ENCODE data around the gene SMIM28. TPM values are rescaled to one million over a fixed set of nuclear protein-coding genes. Genes with fewer than 3 reads are reported as not detected.

SMIM28 gene
- total and polyA plus RNA-seq, 9 of the 15 experiments (the other 6 are each of a cell fraction or from before 2014, with no cell fraction given), result not detected

DNA sequence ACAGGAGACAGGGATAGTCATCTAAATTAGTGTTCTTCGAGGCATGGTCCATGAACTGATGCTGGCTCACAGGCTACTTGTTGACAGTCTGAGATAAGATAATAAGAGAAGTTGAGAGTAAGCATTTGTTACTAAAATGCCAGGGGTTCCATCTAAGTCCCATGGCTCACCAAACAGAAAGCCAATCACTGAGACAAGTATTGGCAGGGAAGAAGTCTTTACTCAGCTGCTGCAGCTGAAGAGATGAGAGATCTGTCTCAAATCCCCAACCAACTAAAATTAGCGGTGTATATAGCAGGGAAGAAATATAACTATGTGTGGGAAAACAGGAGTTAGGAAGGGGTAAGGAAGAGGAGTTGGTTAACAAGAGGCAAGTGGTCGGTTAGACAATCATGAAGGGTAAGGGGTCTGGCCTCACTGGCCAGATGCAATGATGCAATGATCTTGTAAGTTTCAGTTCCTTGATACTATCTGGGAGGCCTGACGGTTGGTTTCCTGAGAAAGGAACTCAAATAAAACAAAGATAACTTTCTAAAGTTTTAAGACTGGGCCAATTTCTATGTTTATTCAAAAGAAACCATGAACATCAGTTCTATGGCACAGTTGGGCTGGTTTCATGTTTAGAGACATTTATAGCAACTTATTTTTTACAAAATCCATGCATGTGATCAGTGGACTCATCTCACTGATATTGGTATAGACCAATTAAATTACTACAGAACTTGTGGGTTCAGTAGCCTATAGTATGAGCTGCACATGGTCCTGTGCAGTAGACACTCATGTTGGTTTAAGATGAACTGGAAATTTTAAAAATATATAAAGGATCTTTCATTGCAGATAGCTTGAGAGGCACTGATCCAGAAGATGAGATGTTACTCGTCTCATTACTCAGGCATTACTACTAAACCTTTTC lies 16.4 kb downstream of the SMIM28 start (continued):
- TF ChIP-seq ARID1B (IDR thresholded peaks at IDR 0.05) (peak; percentile 44; the same call in 1 of the 2 replicates), HDAC3 (IDR thresholded peaks at IDR 0.05; ENCODE audit: borderline replicate concordance, partially characterized antibody) (no peak), ZNF76 (CRISPR knock-in tag; IDR thresholded peaks at IDR 0.05; ENCODE audit: borderline replicate concordance) (0 out of 2 replicates have a peak, but pooled peaks have one; percentile 50), STAG1 (CRISPR knock-in tag; IDR thresholded peaks at IDR 0.05; ENCODE audit: borderline replicate concordance) (no peak), CHD4 (IDR thresholded peaks at IDR 0.05; ENCODE audit: insufficient read depth, insufficient replicate concordance, low read depth, low read length, poor library complexity, severe bottlenecking) (peak; percentile 47), ZNF507 (tag; conservative IDR thresholded peaks at IDR 0.05) (no peak), DACH1 (IDR thresholded peaks at IDR 0.05; ENCODE audit: partially characterized antibody) (no peak), SMARCB1 (IDR thresholded peaks at IDR 0.05; ENCODE audit: insufficient read length, low read depth) (no peak), MEF2D (tag; conservative IDR thresholded peaks at IDR 0.05; ENCODE audit: low read depth) (0 out of 2 replicates have a peak, but pooled peaks have one; percentile 63), TOE1 (IDR thresholded peaks at IDR 0.05; ENCODE audit: borderline replicate concordance) (0 out of 2 replicates have a peak, but pooled peaks have one; percentile 14), TOE1 (CRISPR knock-in tag; IDR thresholded peaks at IDR 0.05; ENCODE audit: borderline replicate concordance, low read depth) (no peak), PTTG1 (tag; IDR thresholded peaks at IDR 0.05; ENCODE audit: low read depth) (peak; percentile 12), CCNT2 (IDR thresholded peaks at IDR 0.05; ENCODE audit: borderline replicate concordance, extremely low read depth, insufficient read length, low read depth, low read length) (no peak), GATAD2B (IDR thresholded peaks at IDR 0.05; ENCODE audit: borderline replicate concordance) (no peak), CCAR2 (IDR thresholded peaks at IDR 0.05; ENCODE audit: low read depth, low read length) (no peak), NRF1 (conservative IDR thresholded peaks at IDR 0.05 in 1 of 2, IDR thresholded peaks at IDR 0.05 in 1 of 2) (no peak), GABPA (tag; conservative IDR thresholded peaks at IDR 0.05; ENCODE audit: low read depth) (peak; percentile 30), MTA3 (IDR thresholded peaks at IDR 0.05; ENCODE audit: borderline replicate concordance) (no peak), MBD2 (IDR thresholded peaks at IDR 0.05; ENCODE audit: borderline replicate concordance, low read depth) (no peak), HDAC8 (tag; IDR thresholded peaks at IDR 0.05) (peak; percentile 63), ZNF197 (CRISPR knock-in tag; IDR thresholded peaks at IDR 0.05; ENCODE audit: low read depth) (no peak), FOXA3 (CRISPR knock-in tag; conservative IDR thresholded peaks at IDR 0.05 in 1 of 2, IDR thresholded peaks at IDR 0.05 in 1 of 2) (peak in 1 of 2 experiments; percentile 37; a peak in 2 of 4 replicates), NFRKB (IDR thresholded peaks at IDR 0.05; ENCODE audit: low read depth) (peak; percentile 67; the same call in 1 of the 2 replicates), SMAD4 (CRISPR knock-in tag; conservative IDR thresholded peaks at IDR 0.05) (peak; percentile 78)
- TF ChIP-seq, protein P1, sequence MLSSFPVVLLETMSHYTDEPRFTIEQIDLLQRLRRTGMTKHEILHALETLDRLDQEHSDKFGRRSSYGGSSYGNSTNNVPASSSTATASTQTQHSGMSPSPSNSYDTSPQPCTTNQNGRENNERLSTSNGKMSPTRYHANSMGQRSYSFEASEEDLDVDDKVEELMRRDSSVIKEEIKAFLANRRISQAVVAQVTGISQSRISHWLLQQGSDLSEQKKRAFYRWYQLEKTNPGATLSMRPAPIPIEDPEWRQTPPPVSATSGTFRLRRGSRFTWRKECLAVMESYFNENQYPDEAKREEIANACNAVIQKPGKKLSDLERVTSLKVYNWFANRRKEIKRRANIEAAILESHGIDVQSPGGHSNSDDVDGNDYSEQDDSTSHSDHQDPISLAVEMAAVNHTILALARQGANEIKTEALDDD (IDR thresholded peaks at IDR 0.05), result peak; percentile 51; the same call in 1 of the 2 replicates
- TF ChIP-seq, protein P2, sequence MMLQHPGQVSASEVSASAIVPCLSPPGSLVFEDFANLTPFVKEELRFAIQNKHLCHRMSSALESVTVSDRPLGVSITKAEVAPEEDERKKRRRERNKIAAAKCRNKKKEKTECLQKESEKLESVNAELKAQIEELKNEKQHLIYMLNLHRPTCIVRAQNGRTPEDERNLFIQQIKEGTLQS (IDR thresholded peaks at IDR 0.05), result peak; percentile 86
- TF ChIP-seq, protein P2 (CRISPR knock-in tag; conservative IDR thresholded peaks at IDR 0.05), result no peak
